H9 (cell line): ENCODE results near the gene CD244. TPM values are rescaled to one million over a fixed set of nuclear protein-coding genes. Genes with fewer than 3 reads are reported as not detected.

Source experiments
- DNase-seq: peaks from one replicate; pipeline ENCODE4 v3.0.0-alpha.2; 2017
- H2AFZ ChIP-seq: one replicate; pipeline ENCODE4 v1.6.1; 2013; ENCODE audit warnings: mild to moderate bottlenecking, low read length, control low read depth, moderate library complexity
- H2AK5ac ChIP-seq: 2 replicates; pipeline ENCODE4 v1.6.1; 2013; ENCODE audit warnings: low read length, control low read depth, mixed read lengths; ENCODE audit not compliant: insufficient read length
- H2BK120ac ChIP-seq: one replicate; pipeline ENCODE4 v1.6.1; 2013; ENCODE audit warnings: low read depth, mild to moderate bottlenecking, low read length, control low read depth, inconsistent platforms; ENCODE audit not compliant: poor library complexity, severe bottlenecking
- H2BK12ac ChIP-seq: 2 replicates; pipeline ENCODE4 v1.6.1; 2013; ENCODE audit warnings: low read length, control low read depth, mixed read lengths, low read depth; ENCODE audit not compliant: insufficient read length
- H2BK15ac ChIP-seq: 2 replicates; pipeline ENCODE4 v1.6.1; 2013; ENCODE audit warnings: low read depth, low read length, control low read depth
- H2BK20ac ChIP-seq: one replicate; pipeline ENCODE4 v1.6.1; 2013; ENCODE audit warnings: low read depth, mild to moderate bottlenecking, low read length, control low read depth, inconsistent platforms; ENCODE audit not compliant: poor library complexity, severe bottlenecking
- H2BK5ac ChIP-seq: 2 replicates; pipeline ENCODE4 v1.6.1; 2013; ENCODE audit warnings: low read length, control low read depth, mixed read lengths; ENCODE audit not compliant: insufficient read length
- H3K14ac ChIP-seq: 2 replicates; pipeline ENCODE4 v1.6.1; 2013; ENCODE audit warnings: low read length, control low read depth; ENCODE audit not compliant: insufficient read depth
- H3K18ac ChIP-seq: 2 replicates; pipeline ENCODE4 v1.6.1; 2013; ENCODE audit warnings: low read depth, mild to moderate bottlenecking, mixed read lengths, low read length, control low read depth; ENCODE audit not compliant: insufficient read length
- H3K23ac ChIP-seq: 2 replicates; pipeline ENCODE4 v1.6.1; 2013; ENCODE audit warnings: low read length, control low read depth, mixed read lengths, low read depth; ENCODE audit not compliant: insufficient read length
- H3K23me2 ChIP-seq: 2 replicates; pipeline ENCODE4 v1.6.1; 2013; ENCODE audit warnings: low read depth, mild to moderate bottlenecking, mixed read lengths, low read length, control low read depth; ENCODE audit not compliant: insufficient read length, poor library complexity, severe bottlenecking
- H3K27ac ChIP-seq: 2 replicates; pipeline ENCODE4 v1.5.1; 2013; ENCODE audit warnings: low read length, control low read depth, mixed read lengths, low read depth; ENCODE audit not compliant: insufficient read length
- H3K27me3 ChIP-seq: 2 replicates; pipeline ENCODE4 v1.6.1; 2013; ENCODE audit warnings: low read length, control low read depth, inconsistent platforms; ENCODE audit not compliant: insufficient read depth
- H3K4ac ChIP-seq: 2 replicates; pipeline ENCODE4 v1.6.1; 2013; ENCODE audit warnings: low read depth, mild to moderate bottlenecking, control low read depth, inconsistent platforms, low read length, moderate library complexity
- H3K4me1 ChIP-seq: 2 replicates; pipeline ENCODE4 v1.6.1; 2013; ENCODE audit warnings: low read length, control low read depth, inconsistent platforms; ENCODE audit not compliant: insufficient read depth
- H3K4me2 ChIP-seq: 2 replicates; pipeline ENCODE4 v1.6.1; 2013; ENCODE audit warnings: low read length, control low read depth, mixed read lengths; ENCODE audit not compliant: insufficient read length, insufficient read depth
- H3K56ac ChIP-seq: 2 replicates; pipeline ENCODE4 v1.6.1; 2013; ENCODE audit warnings: low read depth, mild to moderate bottlenecking, mixed read lengths, low read length, control low read depth; ENCODE audit not compliant: insufficient read length
- H3K79me1 ChIP-seq: 2 replicates; pipeline ENCODE4 v1.6.1; 2013; ENCODE audit warnings: low read depth, mild to moderate bottlenecking, moderate library complexity, low read length, control low read depth, inconsistent platforms; ENCODE audit not compliant: insufficient read depth, poor library complexity, severe bottlenecking
- H3K79me2 ChIP-seq: 2 replicates; pipeline ENCODE4 v1.6.1; 2013; ENCODE audit warnings: low read length, control low read depth, inconsistent platforms; ENCODE audit not compliant: insufficient read depth
- H3K9ac ChIP-seq: 2 replicates; pipeline ENCODE4 v1.6.1; 2013; ENCODE audit warnings: low read length, control low read depth, mixed read lengths; ENCODE audit not compliant: insufficient read length; ENCODE audit errors: extremely low read depth
- H3K9me3 ChIP-seq: one replicate; pipeline ENCODE4 v1.6.1; 2013; ENCODE audit warnings: low read depth, low read length, inconsistent platforms; ENCODE audit not compliant: control insufficient read depth
- H3T11ph ChIP-seq: one replicate; pipeline ENCODE4 v1.6.1; 2013; ENCODE audit warnings: mild to moderate bottlenecking, low read length, control low read depth, inconsistent platforms
- H4K20me1 ChIP-seq: one replicate; pipeline ENCODE4 v1.6.1; 2013; ENCODE audit not compliant: control insufficient read depth, insufficient read length, insufficient read depth
- H4K5ac ChIP-seq: 2 replicates; pipeline ENCODE4 v1.6.1; 2013; ENCODE audit warnings: low read depth, mild to moderate bottlenecking, mixed read lengths, low read length, control low read depth; ENCODE audit not compliant: insufficient read length
- H4K8ac ChIP-seq: replicated peaks from 2 replicates; pipeline ENCODE4 v1.6.1; 2013; ENCODE audit warnings: low read length, control low read depth, mixed read lengths, low read depth; ENCODE audit not compliant: insufficient read length
- H4K91ac ChIP-seq: 2 replicates; pipeline ENCODE4 v1.6.1; 2013; ENCODE audit warnings: low read depth, mild to moderate bottlenecking, moderate library complexity, mixed read lengths, low read length, control low read depth; ENCODE audit not compliant: insufficient read length
- H3K27ac Mint-ChIP-seq, 3 experiments: 2 replicates in 2 of 3; 3 replicates in 1 of 3; pipeline ENCODE4 v1.8.0; 2020 to 2021; ENCODE audit warnings: mixed read lengths in 3 of 3, mild to moderate bottlenecking in 1 of 3, moderate library complexity in 1 of 3
- H3K27me3 Mint-ChIP-seq: 2 replicates; pipeline ENCODE4 v1.8.0; 2021; ENCODE audit warnings: low read depth, mild to moderate bottlenecking, moderate library complexity, mixed read lengths
- H3K36me3 Mint-ChIP-seq, 3 experiments: 2 replicates in 2 of 3; 3 replicates in 1 of 3; pipeline ENCODE4 v1.8.0; 2020 to 2021; ENCODE audit warnings: low read depth in 3 of 3, mixed read lengths in 3 of 3; ENCODE audit not compliant: insufficient read depth in 1 of 3
- H3K4me1 Mint-ChIP-seq, 2 experiments: 2 replicates each; pipeline ENCODE4 v1.8.0; 2020; ENCODE audit warnings: mixed read lengths in 2 of 2
- H3K4me3 Mint-ChIP-seq, 2 experiments: 2 replicates in 1 of 2; 3 replicates in 1 of 2; pipeline ENCODE4 v1.8.0; 2020 to 2021; ENCODE audit warnings: mild to moderate bottlenecking in 2 of 2, mixed read lengths in 2 of 2, moderate library complexity in 1 of 2
- H3K9me3 Mint-ChIP-seq, 2 experiments: 2 replicates in 1 of 2; 3 replicates in 1 of 2; pipeline ENCODE4 v1.8.0; 2020; ENCODE audit warnings: mild to moderate bottlenecking in 2 of 2, mixed read lengths in 2 of 2, moderate library complexity in 1 of 2
- WGBS: extraction: QIAGEN DNeasy Blood & Tissue Kit; methylation state at CpG from one replicate; pipeline ENCODE4 v1.1.7; 2013; ENCODE audit warnings: missing lambda C conversion rate, low lambda C conversion rate, mixed read lengths; ENCODE audit not compliant: insufficient read length; ENCODE audit errors: extremely low coverage; 5-methylcytosine and 5-hydroxymethylcytosine counted together
- total RNA-seq: library from RNA; stranded (reverse); gene quantifications from 2 replicates; pipeline ENCODE4 v1.2.1, GENCODE V29; 2021
- TF ChIP-seq, protein P1 (sequence below): fragments of 200-600 bp; sonication (generic); conservative IDR thresholded peaks from 3 replicates; pipeline ENCODE4 v1.8.0; 2021; ENCODE audit warnings: antibody characterized with exemption, mild to moderate bottlenecking

CD244 gene
- total RNA-seq, 1 experiment from 2014 or later = not detected

DNA sequence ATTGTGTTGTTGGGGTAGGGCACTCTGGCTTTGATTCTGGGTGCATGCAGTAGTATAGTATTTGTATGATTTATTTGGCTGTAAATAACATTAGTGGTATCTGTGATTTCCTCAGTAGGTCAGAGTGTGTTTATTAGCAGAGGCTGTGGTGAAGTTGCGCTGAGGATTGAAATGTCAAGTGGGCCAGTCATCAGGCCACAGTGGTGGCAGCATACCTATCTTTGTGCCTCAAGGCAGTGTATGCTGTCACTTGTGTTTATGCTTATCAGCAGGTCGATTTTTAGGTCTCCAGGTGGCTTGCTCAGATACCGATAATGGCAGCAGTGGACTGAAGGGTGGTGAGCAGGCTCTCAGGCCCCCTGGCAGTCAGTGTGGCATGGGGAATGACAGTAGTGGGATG lies 55.4 kb downstream of the CD244 start:
- no peaks in the 10 kb centered on the region for H3K79me1 ChIP-seq
- no peak overlapping the region for H3K23ac ChIP-seq
- no peaks in the 10 kb centered on the region for H3K27me3 Mint-ChIP-seq
- H3K27ac Mint-ChIP-seq = no peak overlapping the region
- no peak overlapping the region for H4K8ac ChIP-seq
- H2BK15ac ChIP-seq = no peak overlapping the region
- TF ChIP-seq, protein P1, sequence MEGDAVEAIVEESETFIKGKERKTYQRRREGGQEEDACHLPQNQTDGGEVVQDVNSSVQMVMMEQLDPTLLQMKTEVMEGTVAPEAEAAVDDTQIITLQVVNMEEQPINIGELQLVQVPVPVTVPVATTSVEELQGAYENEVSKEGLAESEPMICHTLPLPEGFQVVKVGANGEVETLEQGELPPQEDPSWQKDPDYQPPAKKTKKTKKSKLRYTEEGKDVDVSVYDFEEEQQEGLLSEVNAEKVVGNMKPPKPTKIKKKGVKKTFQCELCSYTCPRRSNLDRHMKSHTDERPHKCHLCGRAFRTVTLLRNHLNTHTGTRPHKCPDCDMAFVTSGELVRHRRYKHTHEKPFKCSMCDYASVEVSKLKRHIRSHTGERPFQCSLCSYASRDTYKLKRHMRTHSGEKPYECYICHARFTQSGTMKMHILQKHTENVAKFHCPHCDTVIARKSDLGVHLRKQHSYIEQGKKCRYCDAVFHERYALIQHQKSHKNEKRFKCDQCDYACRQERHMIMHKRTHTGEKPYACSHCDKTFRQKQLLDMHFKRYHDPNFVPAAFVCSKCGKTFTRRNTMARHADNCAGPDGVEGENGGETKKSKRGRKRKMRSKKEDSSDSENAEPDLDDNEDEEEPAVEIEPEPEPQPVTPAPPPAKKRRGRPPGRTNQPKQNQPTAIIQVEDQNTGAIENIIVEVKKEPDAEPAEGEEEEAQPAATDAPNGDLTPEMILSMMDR = no peak
- H3K23me2 ChIP-seq = no peaks in the 10 kb centered on the region
- no peak for DNase-seq
- H3K14ac ChIP-seq = no peak overlapping the region
- H3K4me2 ChIP-seq = no peak overlapping the region
- H3K9ac ChIP-seq = no peak overlapping the region
- no peak overlapping the region for H3K56ac ChIP-seq
- H4K5ac ChIP-seq = no peak overlapping the region
- H2BK12ac ChIP-seq = no peak overlapping the region
- no peak overlapping the region for H4K91ac ChIP-seq
- no peaks in the 10 kb centered on the region for H4K20me1 ChIP-seq
- peaks cover 2% of the 10 kb centered on the region; the same call in 1 of the 2 replicates for H3K4me1 ChIP-seq
- no peak overlapping the region for H2BK120ac ChIP-seq
- H3K27ac ChIP-seq = no peak overlapping the region
- no peaks in the 10 kb centered on the region for H3K79me2 ChIP-seq
- no peaks in the 10 kb centered on the region for H3K9me3 ChIP-seq
- H2AFZ ChIP-seq = no peak overlapping the region
- no peak overlapping the region for H3K4me3 Mint-ChIP-seq
- no peak overlapping the region for H3K4ac ChIP-seq
- no peak overlapping the region for H2BK20ac ChIP-seq
- H3T11ph ChIP-seq = no peak overlapping the region
- peaks cover 0 to 15% (median 3%) of the 10 kb centered on the region in 3 experiments; a peak in 4 of 7 replicates for H3K36me3 Mint-ChIP-seq
- H3K9me3 Mint-ChIP-seq = peaks cover 12 to 15% of the 10 kb centered on the region in 2 experiments; a peak in 4 of 5 replicates
- no CpG with 5 or more reads among the region's 3 CpGs for WGBS
- H3K27me3 ChIP-seq = no peaks in the 10 kb centered on the region
- no peak overlapping the region for H2BK5ac ChIP-seq
- no peak overlapping the region for H3K18ac ChIP-seq
- no peak overlapping the region for H2AK5ac ChIP-seq
- peaks cover 20 to 24% of the 10 kb centered on the region in 2 experiments for H3K4me1 Mint-ChIP-seq
